BLaER1 (cell line): Measurements from ENCODE around the gene GOLGA6L10.
"Not testable (repeated sequence)": the region's sequence is repeated elsewhere in the genome, so short reads cannot be mapped to it uniquely, and the experiment has no call there.

Experiments used
- H3K27ac ChIP-seq: shearing (Covaris generic); formaldehyde crosslinking; 2 replicates; pipeline ENCODE4 v1.8.1; 2022
- H3K27me3 ChIP-seq: shearing (Covaris generic); formaldehyde crosslinking; 2 replicates; pipeline ENCODE4 v1.8.1; 2022
- H3K36me3 ChIP-seq: shearing (Covaris generic); formaldehyde crosslinking; 2 replicates; pipeline ENCODE4 v1.8.1; 2022
- H3K4me1 ChIP-seq: shearing (Covaris generic); formaldehyde crosslinking; 2 replicates; pipeline ENCODE4 v1.8.1; 2022
- H3K4me2 ChIP-seq: shearing (Covaris generic); formaldehyde crosslinking; 2 replicates; pipeline ENCODE4 v1.8.1; 2022
- H3K4me3 ChIP-seq: shearing (Covaris generic); formaldehyde crosslinking; 2 replicates; pipeline ENCODE4 v1.8.1; 2022
- H3K9ac ChIP-seq: shearing (Covaris generic); formaldehyde crosslinking; 2 replicates; pipeline ENCODE4 v1.8.1; 2022
- H3K9me3 ChIP-seq: shearing (Covaris generic); formaldehyde crosslinking; 2 replicates; pipeline ENCODE4 v1.8.1; 2022
- H4K20me1 ChIP-seq: shearing (Covaris generic); formaldehyde crosslinking; 2 replicates; pipeline ENCODE4 v1.8.1; 2022
- Cebpa-rat ChIP-seq: shearing (Covaris generic); IDR thresholded peaks from 2 replicates; pipeline ENCODE4 v1.8.1; 2022

The GOLGA6L10 gene

GRCh38 chr15:82313446-82313845, 35.8 kb downstream of the GOLGA6L10 start:
- no peaks in the 10 kb centered on the region for H3K27me3 ChIP-seq
- no peaks in the 10 kb centered on the region for H3K36me3 ChIP-seq
- no peak overlapping the region for H3K4me3 ChIP-seq
- no peaks in the 10 kb centered on the region; the same call in 1 of the 2 replicates for H3K4me1 ChIP-seq
- no peak overlapping the region for H3K27ac ChIP-seq
- H3K4me2 ChIP-seq = no peak overlapping the region
- no peaks in the 10 kb centered on the region for H4K20me1 ChIP-seq
- H3K9me3 ChIP-seq = peaks cover 4% of the 10 kb centered on the region; the same call in 1 of the 2 replicates
- H3K9ac ChIP-seq = no peak overlapping the region
- TF ChIP-seq Cebpa-rat = no peak

GRCh38 chr15:82312586-82313349, 36.5 kb downstream of the GOLGA6L10 start:
- Histone ChIP-seq H3K27ac (no peak overlapping the region), H3K4me2 (no peak overlapping the region), H3K36me3 (no peaks in the 10 kb centered on the region), H3K27me3 (no peaks in the 10 kb centered on the region), H3K4me3 (no peak overlapping the region), H3K9ac (no peak overlapping the region), H3K9me3 (peaks cover 4% of the 10 kb centered on the region; the same call in 1 of the 2 replicates), H3K4me1 (no peaks in the 10 kb centered on the region; the same call in 1 of the 2 replicates), H4K20me1 (no peaks in the 10 kb centered on the region)
- no peak for TF ChIP-seq Cebpa-rat

GRCh38 chr15:82311321-82311720, 38.0 kb downstream of the GOLGA6L10 start:
- not testable (repeated sequence) for H3K4me3 ChIP-seq, H3K9ac ChIP-seq, H3K4me2 ChIP-seq, H3K27me3 ChIP-seq, H3K4me1 ChIP-seq, H4K20me1 ChIP-seq, H3K9me3 ChIP-seq, H3K27ac ChIP-seq, H3K36me3 ChIP-seq

GRCh38 chr15:82309802-82310201, 39.5 kb downstream of the GOLGA6L10 start:
- TF ChIP-seq Cebpa-rat = no peak
- H3K4me1 ChIP-seq = no peaks in the 10 kb centered on the region
- H3K4me2 ChIP-seq = no peak overlapping the region
- no peak overlapping the region for H3K27ac ChIP-seq
- H3K9me3 ChIP-seq = peaks cover 4% of the 10 kb centered on the region; the same call in 1 of the 2 replicates
- no peaks in the 10 kb centered on the region for H4K20me1 ChIP-seq
- H3K27me3 ChIP-seq = no peaks in the 10 kb centered on the region
- H3K4me3 ChIP-seq = no peak overlapping the region
- no peak overlapping the region for H3K9ac ChIP-seq
- no peaks in the 10 kb centered on the region for H3K36me3 ChIP-seq

GRCh38 chr15:82307714-82308081, 41.6 kb downstream of the GOLGA6L10 start:
- no peak for TF ChIP-seq Cebpa-rat
- H3K9ac ChIP-seq = no peak overlapping the region
- no peak overlapping the region for H3K4me3 ChIP-seq
- no peak overlapping the region for H3K4me2 ChIP-seq
- H3K27ac ChIP-seq = no peak overlapping the region
- H3K36me3 ChIP-seq = no peaks in the 10 kb centered on the region
- no peaks in the 10 kb centered on the region for H4K20me1 ChIP-seq
- H3K9me3 ChIP-seq = peaks cover 4% of the 10 kb centered on the region; the same call in 1 of the 2 replicates
- H3K27me3 ChIP-seq = no peaks in the 10 kb centered on the region
- no peaks in the 10 kb centered on the region for H3K4me1 ChIP-seq

GRCh38 chr15:82306791-82307713, 42.2 kb downstream of the GOLGA6L10 start:
- Histone ChIP-seq H3K4me2 (no peak overlapping the region), H3K27ac (no peak overlapping the region), H3K9ac (no peak overlapping the region), H3K4me1 (no peaks in the 10 kb centered on the region), H3K36me3 (no peaks in the 10 kb centered on the region), H3K9me3 (peaks cover 4% of the 10 kb centered on the region; the same call in 1 of the 2 replicates), H3K27me3 (no peaks in the 10 kb centered on the region), H4K20me1 (no peaks in the 10 kb centered on the region), H3K4me3 (no peak overlapping the region)
- no peak for TF ChIP-seq Cebpa-rat

GRCh38 chr15:82305621-82306048, 43.6 kb downstream of the GOLGA6L10 start:
- no peak for TF ChIP-seq Cebpa-rat
- Histone ChIP-seq H3K4me3 (no peak overlapping the region), H3K9me3 (peaks cover 4% of the 10 kb centered on the region; the same call in 1 of the 2 replicates), H3K27me3 (no peaks in the 10 kb centered on the region), H3K36me3 (no peaks in the 10 kb centered on the region), H4K20me1 (no peaks in the 10 kb centered on the region), H3K9ac (no peak overlapping the region), H3K27ac (no peak overlapping the region), H3K4me1 (no peaks in the 10 kb centered on the region), H3K4me2 (no peak overlapping the region)

- no peak overlapping the region for H3K9ac ChIP-seq
These were observed 44.5 kb downstream of the GOLGA6L10 start for GRCh38 chr15:82304778-82305090.

GRCh38 chr15:82303956-82304777, 45.1 kb downstream of the GOLGA6L10 start:
- Histone ChIP-seq H4K20me1 (no peaks in the 10 kb centered on the region), H3K27ac (no peak overlapping the region), H3K9ac (no peak overlapping the region), H3K4me2 (no peak overlapping the region), H3K4me3 (no peak overlapping the region), H3K4me1 (no peaks in the 10 kb centered on the region), H3K36me3 (no peaks in the 10 kb centered on the region), H3K27me3 (no peaks in the 10 kb centered on the region), H3K9me3 (no peaks in the 10 kb centered on the region)
- TF ChIP-seq Cebpa-rat = no peak

More at GRCh38 chr15:82304778-82305090, 44.5 kb downstream of the GOLGA6L10 start:
- TF ChIP-seq Cebpa-rat = no peak
- no peaks in the 10 kb centered on the region for H3K27me3 ChIP-seq
- H3K27ac ChIP-seq = no peak overlapping the region
- H3K36me3 ChIP-seq = no peaks in the 10 kb centered on the region
- H3K4me2 ChIP-seq = no peak overlapping the region
- H3K4me3 ChIP-seq = no peak overlapping the region
- H3K4me1 ChIP-seq = no peaks in the 10 kb centered on the region
- no peaks in the 10 kb centered on the region for H4K20me1 ChIP-seq
- no peaks in the 10 kb centered on the region for H3K9me3 ChIP-seq
